ENCODE measurements around the gene TPO.
A peak's percentile ranks its signal among the peaks of the same experiment; 100 is the strongest.
"Not testable (repeated sequence)": the region's sequence is repeated elsewhere in the genome, so short reads cannot be mapped to it uniquely, and the experiment has no call there.

Gene TPO

GRCh38 chr2:1504311-1504750 lies 91.1 kb downstream of the TPO start:
- DNase-seq, result no peak

- DNase-seq, result no peak
Observed at GRCh38 chr2:1505031-1505441, 91.8 kb downstream of the TPO start.

- peak; percentile 29 for DNase-seq
Observed at GRCh38 chr2:1509271-1510065, 96.2 kb downstream of the TPO start.

GRCh38 chr2:1510176-1510575 lies 96.9 kb downstream of the TPO start:
- no peak for DNase-seq

GRCh38 chr2:1511455-1511854 lies 98.2 kb downstream of the TPO start:
- DNase-seq, result no peak

GRCh38 chr2:1512321-1513289 lies 99.3 kb downstream of the TPO start:
- DNase-seq, result no peak

GRCh38 chr2:1514391-1515072 lies 101.3 kb downstream of the TPO start:
- DNase-seq, result no peak

GRCh38 chr2:1515073-1515430 lies 101.8 kb downstream of the TPO start:
- no peak for DNase-seq

GRCh38 chr2:1515986-1516797 lies 102.9 kb downstream of the TPO start:
- no peak for DNase-seq

GRCh38 chr2:1516798-1517060 lies 103.5 kb downstream of the TPO start:
- no peak for DNase-seq

- DNase-seq, result not testable (repeated sequence)
Observed at GRCh38 chr2:1517291-1517690, 104.0 kb downstream of the TPO start.

GRCh38 chr2:1517786-1518185 lies 104.5 kb downstream of the TPO start:
- no peak for DNase-seq

GRCh38 chr2:1518331-1518803 lies 105.1 kb downstream of the TPO start:
- no peak for DNase-seq

GRCh38 chr2:1518867-1519530 lies 105.7 kb downstream of the TPO start:
- DNase-seq, result no peak

- DNase-seq, result no peak
Observed at GRCh38 chr2:1521191-1521877, 108.1 kb downstream of the TPO start.

GRCh38 chr2:1521878-1522830 lies 108.9 kb downstream of the TPO start:
- no peak for DNase-seq

- DNase-seq, result no peak
Observed at GRCh38 chr2:1527153-1527992, 114.1 kb downstream of the TPO start.

GRCh38 chr2:1528273-1529064 lies 115.2 kb downstream of the TPO start:
- no peak for DNase-seq
